GM18909 (cell line): ENCODE results near the gene CLVS2.

Source experiments
- ATAC-seq: cut with Tn5 transposase; IDR thresholded peaks from one replicate; pipeline ENCODE4 v1.9.1; 2021; ENCODE audit warnings: mild to moderate bottlenecking; ENCODE audit not compliant: unreplicated experiment, poor library complexity

CLVS2 gene

GRCh38 chr6:122995921-122996793, at the start of gene CLVS2:
TSS of gene CLVS2 (plus strand) at chr6:122996235. CDS start at chr6:122997778, 1,543 bp downstream.
- no peak for ATAC-seq

GRCh38 chr6:122947355-122947754, 48.7 kb upstream of the CLVS2 start:
- no peak for ATAC-seq

- ATAC-seq = no peak
Measured at GRCh38 chr6:122953766-122954165, 42.3 kb upstream of the CLVS2 start.

DNA sequence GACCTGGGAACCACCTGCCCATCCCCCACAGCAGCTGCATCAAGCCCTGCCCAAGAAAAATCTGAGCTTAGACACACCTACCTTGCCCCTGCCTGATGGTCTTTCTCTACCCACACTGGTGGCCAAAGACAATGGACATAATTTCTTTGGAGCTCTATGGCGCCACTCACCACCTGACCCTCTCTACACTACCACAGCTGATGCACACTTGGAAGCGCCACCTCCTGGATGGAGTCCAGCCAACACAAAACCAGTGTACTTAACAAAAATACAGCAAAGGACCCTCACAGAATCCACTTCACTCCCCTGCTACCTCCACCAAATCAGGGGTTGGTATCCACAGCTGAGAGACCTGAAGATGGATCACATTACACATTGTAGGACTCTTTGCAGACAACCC, 39.7 kb upstream of the CLVS2 start:
- ATAC-seq = no peak

GRCh38 chr6:122962000-122962624, 33.9 kb upstream of the CLVS2 start:
- ATAC-seq = no peak

DNA sequence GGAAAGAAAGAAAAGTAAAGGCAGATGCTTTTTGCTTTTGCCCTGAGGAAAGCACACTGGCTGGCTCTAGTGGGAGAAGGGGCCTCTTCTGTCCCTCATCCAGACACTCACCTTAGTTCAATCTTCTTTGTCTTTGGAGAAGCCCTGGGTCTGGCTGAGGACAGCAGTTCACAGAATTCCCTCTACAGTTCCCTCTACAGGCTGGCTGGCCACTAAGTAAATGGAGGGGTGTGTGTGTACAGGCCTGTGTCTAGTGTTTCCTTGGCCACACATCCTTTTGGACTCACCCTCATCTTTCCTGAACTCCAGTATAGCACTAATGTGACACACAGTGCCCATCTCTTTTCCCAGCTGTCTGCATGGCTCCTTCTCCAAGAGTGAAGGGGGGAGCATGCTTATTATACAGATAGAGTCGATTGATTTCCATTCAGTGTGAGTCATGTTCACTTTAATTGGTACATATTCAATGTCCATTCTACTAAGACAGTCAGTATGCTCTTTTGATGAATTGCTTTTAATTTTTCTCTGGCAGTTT, 26.0 kb upstream of the CLVS2 start:
- ATAC-seq = no peak

- ATAC-seq = no peak
Measured at GRCh38 chr6:122977180-122977579, 18.9 kb upstream of the CLVS2 start.

- ATAC-seq = no peak
Measured at GRCh38 chr6:122984393-122984792, 11.6 kb upstream of the CLVS2 start.

GRCh38 chr6:122994256-122994655, 1.8 kb upstream of the CLVS2 start:
- no peak for ATAC-seq

- ATAC-seq = no peak
Measured at GRCh38 chr6:122996794-122997505, 915 bp downstream of the CLVS2 start.

- no peak for ATAC-seq
Measured at GRCh38 chr6:122997541-122998150, 1.6 kb downstream of the CLVS2 start.

- no peak for ATAC-seq
Measured at GRCh38 chr6:122998403-122998975, 2.5 kb downstream of the CLVS2 start.

DNA sequence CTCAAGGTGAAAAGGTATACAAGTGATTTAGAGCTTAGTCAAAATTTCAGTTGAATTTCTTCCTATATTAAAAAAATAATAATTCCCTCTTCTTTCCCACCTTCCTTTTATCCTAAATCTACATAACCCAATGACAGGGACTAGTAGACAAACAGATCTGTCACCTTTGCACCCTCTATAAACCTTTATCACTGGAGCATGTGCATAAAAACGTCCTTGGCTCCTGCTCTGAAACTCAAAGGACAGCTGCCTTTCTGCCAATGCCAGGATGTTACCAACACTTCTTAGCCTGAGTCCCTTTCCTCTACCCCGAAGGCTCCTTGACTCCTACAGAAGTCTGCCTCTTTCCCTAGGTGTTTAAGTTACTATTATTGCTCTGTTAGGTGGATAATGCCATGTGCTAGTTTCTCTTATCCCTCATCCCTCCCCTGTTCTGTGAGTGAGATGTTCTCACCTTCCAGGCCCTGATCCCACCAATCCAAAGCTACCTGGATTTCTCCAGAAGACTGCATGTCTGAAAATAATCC, 4.3 kb downstream of the CLVS2 start:
- no peak for ATAC-seq

- ATAC-seq = no peak
Measured at GRCh38 chr6:123001540-123001939, 5.5 kb downstream of the CLVS2 start.

- ATAC-seq = no peak
Measured at GRCh38 chr6:123007885-123008284, 11.8 kb downstream of the CLVS2 start.

- no peak for ATAC-seq
Measured at GRCh38 chr6:123009059-123009458, 13.0 kb downstream of the CLVS2 start.

DNA sequence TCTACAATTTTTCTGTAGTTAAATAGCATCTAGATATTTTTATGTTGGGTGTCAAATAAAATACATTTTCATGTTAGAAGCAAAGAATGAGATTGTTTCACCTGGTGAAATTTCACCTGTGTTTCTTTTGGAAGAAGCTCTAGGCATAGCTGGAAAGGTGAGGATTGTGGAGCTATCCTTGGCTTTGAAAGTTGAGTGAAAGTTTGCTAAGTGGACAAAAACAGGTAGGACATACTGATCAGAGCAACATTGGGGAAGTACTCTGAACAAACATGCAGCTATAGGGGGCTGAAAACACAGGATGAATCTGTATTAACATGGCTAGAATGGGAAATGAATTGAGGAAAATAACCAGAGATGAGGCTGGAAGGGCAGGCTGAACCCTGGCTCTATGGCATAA, 18.8 kb downstream of the CLVS2 start:
- ATAC-seq = no peak

DNA sequence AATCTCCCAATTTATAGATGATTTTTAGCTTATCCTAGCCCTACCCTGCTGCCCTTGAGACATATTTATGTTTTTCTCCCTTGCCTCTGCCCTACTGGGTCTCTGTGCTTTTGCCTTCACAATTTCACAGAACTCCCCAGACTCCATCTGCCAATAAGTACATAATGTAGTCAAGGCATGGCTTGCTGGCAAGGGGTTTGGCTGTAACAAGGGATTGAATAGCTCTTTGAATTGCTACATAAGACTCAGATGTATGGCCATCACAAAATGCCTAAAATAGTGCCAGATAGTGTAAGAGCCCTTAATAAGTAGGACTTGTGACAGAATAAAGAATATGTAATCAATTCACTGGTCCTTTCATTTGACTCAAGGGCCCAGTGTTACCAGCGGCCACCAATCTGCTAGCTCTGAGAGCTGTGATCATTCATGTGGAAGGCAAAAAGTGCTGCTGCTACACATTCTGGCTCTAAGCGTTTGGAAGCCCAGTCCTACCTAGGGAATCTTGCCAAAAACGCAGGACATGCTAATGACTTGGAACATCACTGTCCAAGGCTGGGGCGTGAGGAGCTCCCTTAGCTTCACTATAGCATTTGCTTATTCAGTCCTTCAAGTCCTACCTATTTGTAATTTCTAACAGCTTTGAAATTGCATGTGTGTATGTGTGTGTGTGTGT, 20.5 kb downstream of the CLVS2 start:
- no peak for ATAC-seq

DNA sequence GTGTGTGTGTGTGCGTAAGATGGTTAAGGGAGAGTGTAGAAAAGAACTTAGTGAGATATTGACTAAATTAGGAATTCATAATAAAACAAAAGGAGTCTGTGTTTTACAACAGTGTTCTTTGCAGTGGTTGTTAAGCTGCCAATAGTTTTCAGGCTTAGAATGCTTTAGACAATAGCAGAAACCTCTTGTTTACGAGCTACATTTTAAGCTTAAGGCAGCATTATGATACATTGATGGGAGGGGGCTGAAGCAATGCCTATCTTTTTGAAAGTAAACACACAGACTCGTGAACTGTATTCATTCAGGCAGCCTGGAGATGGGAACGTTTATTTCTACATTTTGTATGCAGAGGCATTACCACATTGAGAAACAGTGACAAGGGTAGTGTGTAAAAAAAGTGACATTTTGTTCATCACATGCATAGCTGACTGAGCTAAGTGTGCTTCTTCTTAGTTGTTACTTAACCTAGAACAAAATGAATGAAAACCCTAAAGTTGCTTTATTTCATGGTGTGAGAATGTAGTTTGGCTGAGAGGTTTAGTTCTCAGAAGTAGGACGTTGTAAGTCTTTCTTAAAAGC, 21.2 kb downstream of the CLVS2 start:
- no peak for ATAC-seq
